CD4-positive, alpha-beta T cell (primary cell): ENCODE data around the gene CSTB. TPM values are rescaled to one million over a fixed set of nuclear protein-coding genes. Genes with fewer than 3 reads are reported as not detected.

ENCODE experiments used
- ATAC-seq: fragments of 200-7000 bp; cut with Tn5 transposase; one replicate; pipeline ENCODE4 v1.10.0; 2022; ENCODE audit warnings: mild to moderate bottlenecking; ENCODE audit not compliant: poor library complexity
- CTCF ChIA-PET: fragments of 350-600 bp; sonication (Branson Sonifier 250); formaldehyde crosslinking; loops from one replicate; lab custom pipeline; 2021; ENCODE audit warnings: antibody characterized with exemption, inconsistent platforms; lab: Charles Lee
- POLR2A ChIA-PET: fragments of 350-600 bp; sonication (Branson Sonifier 250); formaldehyde crosslinking; loops from one replicate; lab custom pipeline; 2021; ENCODE audit warnings: antibody characterized with exemption, inconsistent platforms; lab: Charles Lee
- DNase-seq, 14 experiments: peaks; one replicate each; pipeline ENCODE4 v3.0.0-alpha.2; 2013 to 2020; ENCODE audit warnings: mixed read lengths in 2 of 14
- H3K27ac ChIP-seq, 2 donors: one replicate each; pipeline versions ENCODE4 v1.5.1 to v1.7.0; 2013; ENCODE audit warnings: low read length in 2 of 2, low read depth in 1 of 2, mild to moderate bottlenecking in 1 of 2
- H3K27me3 ChIP-seq, 2 experiments: 1 replicate in 1 of 2; 2 replicates in 1 of 2; pipeline versions ENCODE4 v1.6.1 to v1.7.0; 2013; ENCODE audit warnings: low read length in 2 of 2, control low read depth in 1 of 2, mild to moderate bottlenecking in 1 of 2, moderate library complexity in 1 of 2; ENCODE audit not compliant: insufficient read depth in 2 of 2, control insufficient read depth in 1 of 2
- H3K36me3 ChIP-seq: one replicate; pipeline ENCODE4 v1.6.1; 2013; ENCODE audit warnings: low read length, control low read depth; ENCODE audit not compliant: insufficient read depth
- H3K4me1 ChIP-seq: one replicate; pipeline ENCODE4 v1.6.1; 2013; ENCODE audit warnings: low read length, control low read depth; ENCODE audit not compliant: insufficient read depth
- H3K4me3 ChIP-seq: one replicate; pipeline ENCODE4 v1.5.1; 2013; ENCODE audit warnings: mild to moderate bottlenecking, low read length, moderate library complexity
- H3K9me3 ChIP-seq, 2 experiments: 1 replicate in 1 of 2; 2 replicates in 1 of 2; pipeline versions ENCODE4 v1.6.1 to v1.7.0; 2013; ENCODE audit warnings: low read length in 2 of 2, mild to moderate bottlenecking in 2 of 2, control low read depth in 1 of 2, moderate library complexity in 1 of 2; ENCODE audit not compliant: control insufficient read depth in 1 of 2, insufficient read depth in 1 of 2
- H3K27ac Mint-ChIP-seq: one replicate; pipeline ENCODE4 v1.8.0; 2020; ENCODE audit warnings: mixed read lengths
- H3K27me3 Mint-ChIP-seq: one replicate; pipeline ENCODE4 v1.8.0; 2021; ENCODE audit warnings: mixed read lengths
- H3K36me3 Mint-ChIP-seq: one replicate; pipeline ENCODE4 v1.8.0; 2021; ENCODE audit warnings: low read depth, mixed read lengths
- H3K4me1 Mint-ChIP-seq: one replicate; pipeline ENCODE4 v1.8.0; 2021; ENCODE audit warnings: low read depth, mixed read lengths
- H3K4me3 Mint-ChIP-seq: one replicate; pipeline ENCODE4 v1.8.0; 2020; ENCODE audit warnings: mild to moderate bottlenecking, mixed read lengths
- H3K9me3 Mint-ChIP-seq: one replicate; pipeline ENCODE4 v1.8.0; 2020; ENCODE audit warnings: mixed read lengths
- CTCF ChIP-seq: fragments of 200-600 bp; IDR thresholded peaks from one replicate; pipeline ENCODE4 v1.8.0; 2022; ENCODE audit warnings: antibody characterized with exemption, mild to moderate bottlenecking
- intact Hi-C, 2 experiments: fragments of 100-400 bp; cut with DNase I in 1 of 2; cut with micrococcal nuclease in 1 of 2; formaldehyde crosslinking; loops; one replicate each; pipeline versions ENCODE4 v1.15.1 to v1.9.0; 2023 to 2025; cut with DNase I, micrococcal nuclease
- total RNA-seq, 174 experiments: library from RNA in 2 of 174; stranded (reverse) in 2 of 174; gene quantifications; one replicate each; pipeline ENCODE4 v1.2.3 and lab custom pipeline; 2021 to 2026

The CSTB gene
- total RNA-seq, 2 experiments from 2014 or later, result 13.4 to 14.5 TPM

GRCh38 chr21:43818685-43819084 is 42.6 kb upstream of the CSTB start:
- Mint-ChIP-seq H3K9me3 (no peaks in the 10 kb centered on the region), H3K27ac (no peak overlapping the region), H3K36me3 (peaks cover 6% of the 10 kb centered on the region), H3K27me3 (no peaks in the 10 kb centered on the region), H3K4me1 (peaks cover 4% of the 10 kb centered on the region), H3K4me3 (no peak overlapping the region)
- CTCF ChIA-PET, result no interaction called here
- intact Hi-C loops, result loop anchor here in 1 of 2 experiments (5.0 kb wide), 1 partner anchor 44 kb away; no protein-coding TSS in a partner anchor
- no peak overlapping the region for H3K4me3 ChIP-seq
- H3K36me3 ChIP-seq, result no peaks in the 10 kb centered on the region
- peaks cover 3 to 16% of the 10 kb centered on the region in 2 experiments for H3K9me3 ChIP-seq
- H3K4me1 ChIP-seq, result peaks cover 18% of the 10 kb centered on the region
- peak in 2 of 14 experiments; percentile 13 to 27 for DNase-seq
- no peaks in the 10 kb centered on the region for H3K27me3 ChIP-seq
- no peak overlapping the region for H3K27ac ChIP-seq
- ATAC-seq, result no peak
- POLR2A ChIA-PET, result no interaction called here
- TF ChIP-seq CTCF, result no peak

GRCh38 chr21:43817157-43818086 is 41.3 kb upstream of the CSTB start:
- CTCF ChIA-PET, result no interaction called here
- no peak for ATAC-seq
- Mint-ChIP-seq H3K4me3 (no peak overlapping the region), H3K4me1 (peaks cover 7% of the 10 kb centered on the region), H3K9me3 (no peaks in the 10 kb centered on the region), H3K27ac (no peak overlapping the region), H3K27me3 (no peaks in the 10 kb centered on the region), H3K36me3 (peaks cover 6% of the 10 kb centered on the region)
- DNase-seq, result peak in 2 of 14 experiments; percentile 30 to 33
- TF ChIP-seq CTCF, result no peak
- Histone ChIP-seq H3K36me3 (no peaks in the 10 kb centered on the region), H3K27ac (no peak overlapping the region), H3K27me3 (no peaks in the 10 kb centered on the region), H3K4me1 (peaks cover 18% of the 10 kb centered on the region), H3K4me3 (no peak overlapping the region), H3K9me3 (peaks cover 3 to 16% of the 10 kb centered on the region in 2 experiments)
- POLR2A ChIA-PET, result no interaction called here
- intact Hi-C loops, result loop anchor here in 1 of 2 experiments (5.0 kb wide), 1 partner anchor 45 kb away; no protein-coding TSS in a partner anchor

- no peak for ATAC-seq
- peaks cover 18% of the 10 kb centered on the region for H3K4me1 ChIP-seq
- Mint-ChIP-seq H3K9me3 (no peaks in the 10 kb centered on the region), H3K27ac (no peak overlapping the region), H3K4me1 (peaks cover 8% of the 10 kb centered on the region), H3K36me3 (peaks cover 6% of the 10 kb centered on the region), H3K27me3 (no peaks in the 10 kb centered on the region), H3K4me3 (no peak overlapping the region)
- POLR2A ChIA-PET, result no interaction called here
- CTCF ChIA-PET, result no interaction called here
- peak in 1 of 14 experiments; percentile 3 for DNase-seq
- H3K27me3 ChIP-seq, result no peaks in the 10 kb centered on the region
- TF ChIP-seq CTCF, result no peak
- no peaks in the 10 kb centered on the region for H3K36me3 ChIP-seq
- H3K27ac ChIP-seq, result no peak overlapping the region
- peaks cover 3 to 16% of the 10 kb centered on the region in 2 experiments for H3K9me3 ChIP-seq
- H3K4me3 ChIP-seq, result no peak overlapping the region
- intact Hi-C loops, result loop anchor here in 1 of 2 experiments (5.0 kb wide), 1 partner anchor 46 kb away; no protein-coding TSS in a partner anchor
These were observed 40.5 kb upstream of the CSTB start for GRCh38 chr21:43816611-43817071.
